ENCODE data around the gene CCIN.

GRCh38 chr9:36169166-36169565 is at the start of gene CCIN:
- TF ChIP-seq CTCF (IDR thresholded peaks at IDR 0.05; ENCODE audit: insufficient read depth, low read length, poor library complexity, severe bottlenecking) (no peak), EZH2phosphoT487 (conservative IDR thresholded peaks at IDR 0.05; ENCODE audit: low read length) (no peak)
